DMS53 treated with DMSO at 0.1 percent for 48 hours (cell line): ENCODE results near the gene TGFB2.

ENCODE experiments used
- DNase-seq: peaks from one replicate; lab custom pipeline; 2025; ENCODE audit not compliant: unreplicated experiment; lab: John Stamatoyannopoulos, UW

TGFB2 gene

DNA sequence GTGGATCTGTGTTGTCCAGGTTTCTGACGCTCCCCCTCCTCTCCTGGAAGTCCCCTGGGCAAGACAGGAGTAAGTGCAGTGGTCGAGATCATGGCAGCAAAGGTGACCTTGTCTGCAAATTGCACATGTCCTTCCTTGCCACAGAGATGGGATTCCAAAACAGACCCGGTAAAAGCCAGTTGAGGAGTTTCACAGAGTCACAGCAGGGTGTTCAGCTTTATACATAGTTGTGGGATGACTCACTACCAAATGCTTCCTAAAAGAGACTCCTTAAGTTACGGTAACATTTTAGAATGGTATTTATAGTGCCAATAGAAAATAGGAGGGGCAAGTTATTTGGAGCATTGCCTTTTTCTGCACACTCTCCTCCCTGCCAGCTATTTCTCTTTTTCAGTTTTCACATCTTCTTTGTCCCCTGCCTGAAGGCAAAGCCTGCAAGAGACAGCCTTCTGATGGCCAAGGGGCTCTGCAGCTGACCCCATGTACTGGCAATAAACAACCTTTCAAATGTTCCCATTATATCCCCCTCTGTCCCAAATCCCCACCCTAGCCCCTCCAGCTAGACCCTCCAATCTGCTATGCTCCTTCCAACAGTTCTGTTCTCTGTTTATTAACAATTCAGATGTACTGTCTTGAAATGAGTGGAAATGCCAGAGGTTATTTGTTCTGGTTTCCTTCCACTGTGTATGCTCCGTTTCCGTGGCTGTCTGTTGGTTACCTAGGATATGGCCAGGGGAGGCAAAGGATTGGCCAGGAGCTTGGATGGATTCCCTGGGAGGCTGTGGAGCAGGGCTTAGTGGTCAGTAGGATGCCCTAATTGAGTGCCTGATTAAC, 115.0 kb downstream of the TGFB2 start:
- DNase-seq: no peak

DNA sequence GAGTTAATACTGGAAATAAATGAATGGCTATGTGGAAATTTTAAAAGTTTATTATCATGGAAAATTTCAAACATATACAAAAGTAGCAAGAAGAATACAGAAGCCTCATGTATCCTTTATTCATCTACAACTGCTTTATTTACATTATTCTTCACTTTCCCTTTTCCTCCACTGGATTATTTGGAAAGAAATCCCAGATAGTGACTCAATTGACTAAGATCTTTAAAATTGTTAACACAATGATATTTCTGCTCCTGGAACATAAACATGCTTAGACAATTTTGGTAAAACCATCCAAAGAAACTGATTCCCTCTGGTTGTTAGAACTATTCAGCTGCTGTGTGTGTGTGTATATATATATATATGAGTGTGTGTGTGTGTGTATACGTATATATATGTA, 116.2 kb downstream of the TGFB2 start:
- no peak for DNase-seq

DNA sequence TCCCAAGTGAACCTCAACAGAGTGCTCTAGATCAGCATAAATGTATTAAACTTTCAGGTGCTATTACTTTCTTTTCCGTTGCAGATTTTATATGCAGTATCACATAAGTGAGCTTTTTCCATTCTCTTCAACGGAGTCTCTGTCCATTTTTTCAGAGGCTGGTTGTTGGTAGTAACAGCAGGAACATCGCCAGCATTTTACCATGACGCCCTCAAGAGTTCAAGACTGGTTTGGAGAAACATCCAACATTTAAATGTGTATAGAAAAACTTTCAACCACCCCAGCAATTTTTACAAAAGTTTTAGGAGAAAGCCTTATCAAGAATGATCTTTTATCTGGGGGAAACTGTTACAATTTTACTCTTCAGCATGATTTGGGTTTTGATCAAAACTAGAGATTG, 117.0 kb downstream of the TGFB2 start:
- DNase-seq: no peak

DNA sequence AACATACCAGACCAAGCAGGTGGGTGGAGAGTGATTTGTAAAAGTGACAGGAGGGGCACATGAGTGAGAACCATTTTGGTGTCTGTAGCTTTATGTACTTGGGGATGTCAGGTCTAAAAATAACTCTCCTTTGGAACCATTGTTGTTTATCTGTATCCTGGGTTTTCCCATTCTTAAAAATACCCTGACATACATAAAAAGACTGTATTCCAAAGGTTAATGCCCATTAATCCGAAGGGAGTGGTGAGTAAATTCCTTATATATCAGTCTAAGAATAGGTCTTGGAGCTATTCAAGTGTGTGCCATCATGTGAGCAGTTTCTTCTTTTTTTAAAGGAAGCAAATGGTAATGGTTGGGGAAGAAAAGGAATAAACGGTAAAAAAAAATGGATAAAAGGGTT, 117.5 kb downstream of the TGFB2 start:
- DNase-seq: no peak

DNA sequence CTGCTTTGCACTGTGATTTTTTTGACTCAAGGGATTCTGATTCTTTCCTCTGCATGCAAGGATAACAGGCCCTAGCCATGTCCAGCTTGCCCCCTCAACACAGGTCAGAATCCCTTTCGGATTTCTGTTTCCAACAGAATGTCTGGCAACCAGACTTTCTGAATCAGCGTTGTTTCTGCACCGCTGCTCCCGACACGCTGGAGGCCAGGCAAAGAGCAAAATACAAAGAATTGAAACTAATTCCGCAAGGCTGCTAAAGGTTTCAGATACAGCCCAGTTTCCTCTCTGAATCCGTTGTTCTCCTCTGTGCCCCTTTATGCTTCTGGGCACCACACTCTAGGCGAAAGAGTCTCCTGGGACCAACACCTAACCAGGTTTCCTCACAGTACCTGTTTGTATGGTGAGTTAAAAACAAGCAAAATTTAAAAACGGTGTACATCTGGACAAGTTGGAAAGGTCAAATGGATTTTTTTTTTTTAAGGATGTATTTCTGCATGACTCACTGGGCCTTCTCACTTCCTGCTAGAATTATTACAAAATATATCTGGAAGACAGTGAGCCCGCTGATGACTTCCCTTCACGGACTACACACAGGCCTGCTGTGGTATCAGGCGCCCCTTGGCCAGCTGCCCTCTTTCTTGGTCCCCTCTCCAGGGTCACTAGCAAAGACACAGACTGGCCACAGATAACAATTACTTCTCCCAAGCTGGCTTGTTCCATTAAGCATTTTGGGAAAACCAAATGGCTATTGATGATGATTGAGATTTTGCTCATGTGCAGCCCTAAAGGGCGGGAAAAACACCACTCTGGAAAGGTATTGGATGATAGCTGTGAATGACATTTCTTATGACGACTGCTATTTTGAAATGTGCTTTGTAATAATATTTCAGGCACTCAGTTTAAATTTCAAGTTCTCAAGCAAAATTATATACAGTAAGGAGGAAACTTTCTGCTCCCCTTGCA, 118.3 kb downstream of the TGFB2 start:
- DNase-seq: no peak

DNA sequence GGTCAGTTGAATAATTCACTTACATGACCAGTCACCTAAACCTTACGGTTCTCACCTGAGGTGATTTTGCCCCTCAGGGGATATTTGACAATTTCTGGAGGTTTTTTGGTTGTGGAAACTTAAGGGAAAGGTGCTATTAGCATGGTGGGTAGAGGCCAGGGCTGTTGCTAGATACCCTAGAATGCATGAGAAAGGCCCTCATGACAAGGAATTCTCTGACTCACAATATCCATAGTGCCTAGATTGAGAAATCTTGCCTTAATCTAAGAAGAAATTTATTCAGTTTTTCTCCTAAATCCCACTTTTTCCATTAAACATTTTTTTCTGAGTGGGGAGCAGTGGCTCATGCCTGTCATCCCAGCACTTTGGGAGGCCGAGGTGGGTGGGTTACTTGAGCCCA, 119.7 kb downstream of the TGFB2 start:
- no peak for DNase-seq

DNA sequence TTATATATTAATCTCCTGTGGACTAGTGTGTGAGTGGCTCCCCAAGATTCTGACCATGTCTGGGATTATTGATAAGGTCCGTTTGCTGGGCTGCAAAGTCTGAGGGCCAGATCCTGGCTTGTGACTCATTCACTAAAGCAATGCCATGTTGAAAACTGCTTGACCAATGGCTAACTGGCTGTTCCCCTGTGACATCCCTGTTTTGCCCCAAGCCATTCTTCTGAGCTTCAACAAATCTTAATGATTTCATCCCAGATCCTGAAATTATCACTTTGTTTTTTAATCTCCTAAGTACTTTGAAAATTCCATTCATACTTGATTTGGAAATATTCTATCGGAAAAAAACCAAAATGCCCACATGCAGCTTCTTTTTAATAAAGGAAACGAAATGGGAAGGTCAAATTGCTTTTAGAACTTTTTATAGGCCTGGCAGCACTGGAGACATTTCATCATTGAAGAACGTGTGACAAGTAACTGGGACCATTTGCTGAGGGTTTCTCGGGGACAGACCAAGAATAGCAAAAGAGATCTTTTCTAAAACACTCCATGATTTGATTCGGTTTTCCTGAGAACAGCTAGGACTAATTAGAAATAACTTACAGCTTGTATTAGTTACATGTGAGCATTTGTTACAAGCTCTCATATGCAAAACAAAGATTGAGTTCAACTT, 121.3 kb downstream of the TGFB2 start:
- DNase-seq: no peak

DNA sequence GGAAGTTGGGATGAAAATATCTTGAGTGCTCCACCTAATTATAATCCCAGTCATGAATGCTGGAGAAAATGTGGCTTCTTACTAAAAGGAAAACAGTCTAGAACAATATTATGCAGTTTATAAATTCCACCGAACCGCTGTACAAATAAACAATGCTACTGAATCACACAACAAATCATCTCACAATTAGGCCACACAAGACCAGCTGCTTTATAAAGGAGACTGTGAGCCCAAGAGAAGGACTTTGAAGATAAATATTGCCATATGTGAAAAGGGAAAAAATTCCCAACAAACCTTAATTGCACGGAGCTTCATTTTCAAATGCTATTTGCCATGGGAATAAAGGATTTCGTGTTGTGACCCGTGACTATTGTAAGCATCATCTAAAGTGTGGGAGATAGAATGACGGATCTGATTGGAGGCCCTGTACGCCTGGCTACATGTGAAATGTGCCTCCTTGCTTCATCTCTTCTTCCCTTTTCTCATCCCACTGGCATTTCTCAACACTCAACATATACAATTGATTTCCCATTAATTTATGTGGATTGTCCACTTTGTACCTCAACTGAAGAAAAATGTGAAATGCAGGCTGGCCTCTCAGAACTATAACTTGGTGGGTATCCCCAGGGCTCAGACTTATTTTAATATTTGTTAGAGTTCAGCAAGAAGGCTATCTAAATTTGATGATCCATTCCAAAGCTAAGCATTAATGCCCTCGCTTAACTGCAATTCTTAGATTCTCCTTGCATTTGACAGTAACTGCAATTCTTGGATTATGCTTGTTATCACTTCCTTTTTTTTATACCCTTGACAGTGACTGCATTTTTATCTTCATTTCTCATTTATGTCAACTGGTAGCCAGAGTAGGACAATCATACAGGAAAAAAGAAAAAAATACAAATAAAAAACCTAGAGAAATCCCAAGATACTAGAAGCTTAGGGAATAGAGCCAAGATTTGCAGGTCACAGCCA, 122.3 kb downstream of the TGFB2 start:
- DNase-seq: no peak

DNA sequence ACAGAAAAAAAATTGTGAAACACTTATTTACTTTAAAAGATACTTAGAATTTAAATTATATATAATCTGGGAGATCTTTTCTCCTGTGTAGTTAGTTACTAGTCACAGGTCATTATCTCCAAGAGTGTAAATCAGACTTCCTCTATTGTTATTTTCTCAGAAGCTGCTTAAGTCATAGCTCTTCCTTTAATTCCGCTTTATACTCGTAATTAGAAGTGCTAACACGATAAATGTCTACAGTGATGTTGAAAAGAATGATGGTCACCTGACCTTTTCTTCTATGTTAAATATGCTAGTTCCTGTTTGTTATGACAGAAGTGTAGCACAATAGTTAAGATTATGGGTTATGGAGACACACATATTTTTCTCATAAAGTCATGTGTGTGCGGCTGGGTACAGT, 123.6 kb downstream of the TGFB2 start:
- no peak for DNase-seq

DNA sequence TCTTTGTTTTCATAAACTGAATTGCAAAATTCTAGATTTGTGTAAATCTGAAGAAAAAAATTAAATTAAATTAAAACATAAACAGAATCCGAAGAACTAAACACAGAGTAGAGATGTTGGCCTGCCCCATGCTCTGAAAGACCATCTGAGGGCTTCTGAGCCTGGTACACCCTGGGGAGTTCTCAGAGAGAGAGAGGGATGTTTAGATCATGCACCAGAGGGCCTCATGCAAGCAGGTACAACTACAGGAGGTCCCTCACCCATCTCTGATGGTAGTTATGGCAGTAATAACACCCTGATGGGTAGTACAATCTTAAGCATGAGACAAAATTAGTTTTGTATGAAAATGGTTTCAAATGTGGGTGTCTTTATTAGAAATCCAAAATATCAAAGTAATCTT, 127.7 kb downstream of the TGFB2 start:
- no peak for DNase-seq

DNA sequence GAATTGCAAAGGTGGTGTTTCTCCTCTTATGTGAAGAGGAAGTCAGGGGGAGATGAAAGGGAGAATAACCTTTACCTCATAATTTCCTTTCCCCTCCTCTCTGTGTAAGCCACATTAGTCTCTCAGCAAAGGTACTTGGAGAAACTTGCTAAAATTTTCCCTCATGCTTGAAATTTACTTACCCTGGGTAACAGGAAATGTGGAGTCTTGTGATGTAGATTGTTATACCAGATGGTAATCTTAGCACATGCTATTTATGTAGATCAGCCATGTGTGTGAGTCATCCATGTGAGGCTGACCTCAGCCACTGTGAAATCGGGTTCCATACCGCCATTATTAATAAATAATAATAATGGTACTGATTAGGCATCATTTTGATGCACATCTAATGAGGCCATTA, 128.4 kb downstream of the TGFB2 start:
- DNase-seq: peak; percentile 26

DNA sequence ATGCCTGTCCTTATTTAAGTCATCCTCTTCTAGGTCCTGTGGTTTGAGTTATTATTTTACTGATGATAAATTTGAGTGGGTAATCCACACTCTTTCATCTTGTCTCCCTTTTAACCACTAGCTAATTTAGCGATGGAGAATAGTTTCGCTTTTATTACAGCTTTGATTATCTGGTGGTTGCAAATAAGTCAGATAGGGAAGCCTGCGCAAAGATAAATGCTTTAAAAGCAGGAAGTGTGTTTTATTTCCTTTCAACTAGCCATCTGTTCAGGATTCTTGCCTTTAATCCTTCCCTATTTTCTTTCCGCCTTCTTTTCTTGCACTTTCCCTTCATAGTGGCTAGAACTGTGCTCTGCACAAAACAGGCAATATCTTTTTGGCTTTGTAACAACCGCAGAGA, 129.0 kb downstream of the TGFB2 start:
- DNase-seq: no peak

DNA sequence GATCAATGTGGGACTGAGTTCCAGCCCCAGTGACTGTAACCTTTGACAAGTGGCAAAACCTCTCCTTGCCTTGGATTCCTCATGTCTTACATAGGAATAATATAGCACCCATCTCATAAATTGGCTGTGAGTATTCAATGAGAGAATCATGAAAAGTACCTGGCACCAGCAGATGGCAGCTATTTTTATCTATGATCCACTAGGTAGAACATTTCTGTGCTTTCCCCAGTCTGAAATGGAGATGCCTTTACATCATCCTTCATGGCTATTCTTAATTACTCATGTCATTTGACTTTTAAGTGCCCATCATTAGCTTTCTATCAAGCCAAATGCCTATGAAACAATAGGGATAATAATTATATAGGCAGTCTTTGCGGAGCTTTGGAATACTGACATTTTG, 130.1 kb downstream of the TGFB2 start:
- no peak for DNase-seq

DNA sequence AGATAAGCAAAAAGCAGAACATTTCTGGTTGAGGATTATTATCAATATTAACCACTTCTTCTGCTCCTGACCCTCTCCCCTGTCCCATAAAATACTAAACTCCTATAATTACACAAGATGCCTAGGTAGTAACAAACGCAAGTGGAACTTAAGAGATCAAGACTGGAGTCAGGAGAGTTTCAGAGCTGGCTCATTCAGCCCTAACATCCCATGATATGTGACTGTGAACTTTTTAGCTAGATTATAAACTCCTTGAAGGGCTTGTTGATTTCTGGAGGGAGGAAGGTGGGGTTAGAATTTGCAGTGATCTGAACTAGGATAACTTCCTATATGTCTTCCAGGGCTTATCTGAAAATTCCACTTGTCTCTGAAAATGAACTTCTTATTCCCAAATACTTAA, 130.6 kb downstream of the TGFB2 start:
- no peak for DNase-seq

DNA sequence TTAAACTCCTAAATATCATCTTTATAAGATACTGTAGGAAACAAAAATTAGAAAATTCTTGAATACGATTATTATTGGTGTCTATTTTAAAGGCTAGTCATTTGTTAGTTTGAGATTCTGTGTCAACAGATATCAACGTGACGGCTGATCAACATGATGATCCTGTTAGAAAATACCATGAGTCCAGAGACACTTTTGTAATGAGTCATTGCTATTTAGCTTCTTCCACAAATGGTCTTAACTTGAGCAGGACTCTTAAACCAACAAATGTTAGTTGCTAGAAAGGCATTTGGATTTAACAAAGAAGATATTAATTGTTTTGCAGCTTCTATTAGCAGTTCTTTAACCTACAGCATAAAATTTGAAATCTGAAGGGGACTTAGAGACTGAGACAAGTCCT, 131.2 kb downstream of the TGFB2 start:
- DNase-seq: peak; percentile 25

DNA sequence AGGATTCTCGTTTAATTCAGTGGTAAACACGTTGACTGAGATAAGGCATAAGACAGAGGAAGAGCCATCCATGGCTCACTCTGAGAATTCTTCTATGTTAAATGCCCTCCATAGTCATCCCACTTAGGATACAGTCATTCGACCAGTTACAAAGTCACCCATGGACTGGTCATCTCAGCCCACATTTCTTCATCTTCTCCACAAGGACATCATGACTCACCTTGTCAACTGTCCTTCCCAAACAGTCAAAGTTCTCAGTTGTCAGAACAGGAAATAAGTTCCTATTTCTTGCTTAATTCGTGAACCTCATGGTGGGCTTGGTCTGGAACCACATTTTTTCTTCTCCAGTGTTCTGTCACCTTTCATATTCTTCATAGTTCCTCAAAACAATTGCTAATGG, 133.2 kb downstream of the TGFB2 start:
- DNase-seq: no peak

DNA sequence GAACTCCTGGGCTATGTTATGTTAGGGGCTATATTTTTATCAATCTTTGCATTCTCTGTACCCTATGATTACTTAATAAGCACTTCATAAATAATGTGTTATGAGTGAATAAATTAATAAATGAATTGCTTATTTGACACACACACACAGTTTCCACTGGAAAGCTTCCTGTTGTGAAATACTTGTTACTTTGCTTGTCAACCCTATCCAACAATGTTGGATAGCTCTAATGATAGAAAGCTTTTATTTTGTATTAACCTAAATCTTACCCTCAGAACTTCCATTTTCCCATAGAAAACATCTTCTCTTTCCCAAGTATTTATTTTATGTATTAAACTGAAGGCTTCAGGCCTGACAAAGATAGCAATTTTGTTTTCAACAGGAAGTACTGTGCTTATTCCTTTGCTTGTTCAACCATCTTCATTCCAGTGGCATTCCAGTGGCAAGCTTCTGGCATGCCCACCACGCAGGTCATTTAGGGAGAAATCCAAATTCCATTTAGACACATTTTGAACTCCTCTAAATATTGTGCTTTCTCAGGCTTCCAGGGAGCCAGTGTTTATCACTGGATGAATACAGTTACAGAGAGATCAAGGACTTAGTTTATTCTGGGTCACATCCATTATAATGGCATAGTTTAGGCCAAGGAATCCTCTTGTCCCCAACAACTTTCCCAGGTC, 134.4 kb downstream of the TGFB2 start:
- no peak for DNase-seq

DNA sequence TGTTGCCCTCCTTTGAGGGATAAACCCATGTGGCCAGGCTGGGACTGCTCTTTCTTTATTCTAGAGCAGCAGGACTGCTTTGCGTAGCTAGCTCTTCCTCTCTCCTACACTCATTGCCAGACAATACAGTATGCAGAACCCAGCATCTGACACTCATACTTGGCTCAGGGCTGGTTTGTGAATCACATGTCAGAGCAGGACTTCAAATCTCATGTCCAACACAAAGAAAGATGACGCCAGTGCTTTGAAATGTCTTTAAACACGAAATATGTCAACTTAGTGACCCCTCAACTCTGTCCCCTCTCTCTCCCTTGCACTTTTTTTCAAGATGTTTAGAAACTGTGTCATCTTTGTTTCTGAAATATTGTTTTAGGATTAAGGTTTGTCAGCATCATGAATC, 135.0 kb downstream of the TGFB2 start:
- DNase-seq: no peak

DNA sequence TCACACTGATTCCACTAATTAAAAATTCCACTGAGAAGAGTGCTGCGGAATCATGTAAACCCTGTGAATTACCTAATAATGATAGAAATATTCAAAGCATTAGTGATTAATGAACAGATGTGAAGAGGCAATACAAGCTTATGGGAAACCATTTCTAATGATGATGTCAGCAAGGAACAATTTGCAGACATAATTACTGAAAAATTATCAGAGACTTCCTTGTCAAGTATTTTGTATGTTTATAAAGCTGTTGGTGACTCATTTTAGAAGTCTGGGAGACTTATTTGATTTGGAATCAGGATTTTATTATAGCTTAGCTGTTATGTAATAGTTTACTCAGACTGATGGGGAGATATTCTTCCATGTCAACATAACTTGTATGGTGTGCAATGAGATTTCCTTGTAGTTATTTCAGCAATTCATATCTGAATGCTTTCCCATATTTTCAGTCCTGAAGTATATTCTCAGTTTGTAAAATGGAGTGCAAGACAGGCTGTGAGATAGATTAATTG, 135.5 kb downstream of the TGFB2 start:
- DNase-seq: peak; percentile 49
